ENCODE measurements around the gene UQCC2. TPM values are rescaled to one million over a fixed set of nuclear protein-coding genes. Genes with fewer than 3 reads are reported as not detected.

The UQCC2 gene
- total and polyA plus RNA-seq, 4 donors = 7.8 to 141 (median 48.1) TPM

DNA sequence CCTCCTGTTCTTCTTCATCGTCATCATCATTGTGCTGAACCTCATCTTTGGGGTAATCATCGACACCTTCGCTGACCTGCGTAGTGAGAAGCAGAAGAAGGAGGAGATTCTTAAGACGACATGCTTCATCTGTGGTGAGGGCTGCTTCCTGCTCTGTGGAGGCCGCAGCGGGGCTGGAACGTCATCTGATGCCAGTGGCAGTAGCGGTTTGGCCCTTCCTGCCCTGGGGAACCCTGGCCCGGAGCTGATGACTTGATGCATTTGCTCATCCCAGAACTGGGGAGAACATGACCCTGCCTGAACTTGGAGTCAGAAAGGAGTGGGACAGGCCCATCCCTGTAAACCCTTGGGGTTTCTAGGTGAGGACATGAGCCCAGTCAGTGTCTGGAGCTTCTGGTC is 18.7 kb downstream of the UQCC2 start:
- no peak overlapping the region for H3K4me3 ChIP-seq
- H3K9me3 ChIP-seq (ENCODE audit: control insufficient read depth in 4 of 4, insufficient read depth in 3 of 4, low read length in 3 of 4) = no peaks in the 10 kb centered on the region
- H3K27me3 ChIP-seq (ENCODE audit: control insufficient read depth in 3 of 3, insufficient read depth in 3 of 3, low read length in 2 of 3) = no peaks in the 10 kb centered on the region
- peaks cover 0 to 65% (median 19%) of the 10 kb centered on the region in 4 donors for H3K36me3 ChIP-seq (ENCODE audit: control insufficient read depth in 4 of 4, insufficient read depth in 4 of 4, low read length in 4 of 4)
- ATAC-seq (ENCODE audit: insufficient read depth, low FRiP score) (no peak), DNase-seq (no peak)
- H3K9ac ChIP-seq (ENCODE audit: insufficient read depth in 1 of 2, low read length in 2 of 2) = no peak overlapping the region
- peak overlapping the region in 1 of 2 donors; percentile 59 for H3K27ac ChIP-seq (ENCODE audit: low read depth in 1 of 2, low read length in 1 of 2)
- TF ChIP-seq, protein P1, sequence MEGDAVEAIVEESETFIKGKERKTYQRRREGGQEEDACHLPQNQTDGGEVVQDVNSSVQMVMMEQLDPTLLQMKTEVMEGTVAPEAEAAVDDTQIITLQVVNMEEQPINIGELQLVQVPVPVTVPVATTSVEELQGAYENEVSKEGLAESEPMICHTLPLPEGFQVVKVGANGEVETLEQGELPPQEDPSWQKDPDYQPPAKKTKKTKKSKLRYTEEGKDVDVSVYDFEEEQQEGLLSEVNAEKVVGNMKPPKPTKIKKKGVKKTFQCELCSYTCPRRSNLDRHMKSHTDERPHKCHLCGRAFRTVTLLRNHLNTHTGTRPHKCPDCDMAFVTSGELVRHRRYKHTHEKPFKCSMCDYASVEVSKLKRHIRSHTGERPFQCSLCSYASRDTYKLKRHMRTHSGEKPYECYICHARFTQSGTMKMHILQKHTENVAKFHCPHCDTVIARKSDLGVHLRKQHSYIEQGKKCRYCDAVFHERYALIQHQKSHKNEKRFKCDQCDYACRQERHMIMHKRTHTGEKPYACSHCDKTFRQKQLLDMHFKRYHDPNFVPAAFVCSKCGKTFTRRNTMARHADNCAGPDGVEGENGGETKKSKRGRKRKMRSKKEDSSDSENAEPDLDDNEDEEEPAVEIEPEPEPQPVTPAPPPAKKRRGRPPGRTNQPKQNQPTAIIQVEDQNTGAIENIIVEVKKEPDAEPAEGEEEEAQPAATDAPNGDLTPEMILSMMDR (IDR thresholded peaks at IDR 0.05; ENCODE audit: control extremely low read depth, extremely low read depth) = no peak
- peaks cover 22 to 57% (median 27%) of the 10 kb centered on the region in 5 donors for H3K4me1 ChIP-seq (ENCODE audit: control insufficient read depth in 5 of 5, insufficient read depth in 5 of 5, low read length in 5 of 5)
- WGBS, 2 donors = 32 to 52% methylated on average over 10 of the region's 10 CpGs

DNA sequence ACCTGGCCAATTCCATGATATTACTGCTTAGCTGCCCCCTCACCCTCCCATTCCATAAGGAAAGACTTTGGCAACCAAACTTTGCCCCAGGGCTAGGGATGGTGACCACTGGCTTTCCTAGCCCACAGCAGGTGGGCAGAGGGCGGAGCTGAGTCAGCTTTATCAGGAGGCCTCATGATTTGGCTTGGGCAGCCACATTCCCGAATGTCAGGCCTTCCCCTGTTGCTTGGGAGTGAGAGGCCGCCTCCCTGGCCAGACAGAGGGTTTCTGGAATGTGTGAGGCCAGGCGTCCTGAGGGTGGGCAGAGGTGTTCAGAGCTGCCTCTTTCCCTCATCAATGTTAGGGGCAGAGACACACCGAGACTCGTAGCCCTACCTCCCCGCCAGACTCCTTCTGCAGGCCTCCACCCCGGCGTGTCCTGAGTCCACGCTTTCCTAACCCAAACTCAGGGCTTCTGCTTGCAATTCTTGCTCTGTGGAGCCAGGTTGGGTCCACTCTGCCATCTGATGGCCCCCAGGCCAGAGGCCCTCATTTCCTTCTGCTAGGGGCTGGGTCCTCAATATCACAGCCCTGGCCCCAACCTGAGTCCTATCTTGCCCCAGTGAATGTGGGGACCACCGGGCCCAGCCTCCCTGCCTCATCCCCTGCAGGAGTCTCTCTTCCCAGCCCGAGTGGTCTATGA is 19.3 kb downstream of the UQCC2 start:
- peaks cover 22 to 51% (median 26%) of the 10 kb centered on the region in 5 donors for H3K4me1 ChIP-seq (ENCODE audit: control insufficient read depth in 5 of 5, insufficient read depth in 5 of 5, low read length in 5 of 5)
- H3K9me3 ChIP-seq (ENCODE audit: control insufficient read depth in 4 of 4, insufficient read depth in 3 of 4, low read length in 3 of 4) = no peaks in the 10 kb centered on the region
- H3K4me3 ChIP-seq = no peak overlapping the region
- ATAC-seq (ENCODE audit: insufficient read depth, low FRiP score) (peak; percentile 42), DNase-seq (peak in 2 of 3 donors; percentile 53 to 59)
- no peak overlapping the region for H3K9ac ChIP-seq (ENCODE audit: insufficient read depth in 1 of 2, low read length in 2 of 2)
- peak overlapping the region in 1 of 2 donors; percentile 52 for H3K27ac ChIP-seq (ENCODE audit: low read depth in 1 of 2, low read length in 1 of 2)
- TF ChIP-seq, protein P1 (IDR thresholded peaks at IDR 0.05; ENCODE audit: control extremely low read depth, extremely low read depth) = no peak
- 77 to 82% methylated on average over 12 of the region's 12 CpGs for WGBS, 2 donors
- peaks cover 0 to 69% (median 18%) of the 10 kb centered on the region in 4 donors for H3K36me3 ChIP-seq (ENCODE audit: control insufficient read depth in 4 of 4, insufficient read depth in 4 of 4, low read length in 4 of 4)
- H3K27me3 ChIP-seq (ENCODE audit: control insufficient read depth in 3 of 3, insufficient read depth in 3 of 3, low read length in 2 of 3) = no peaks in the 10 kb centered on the region

DNA sequence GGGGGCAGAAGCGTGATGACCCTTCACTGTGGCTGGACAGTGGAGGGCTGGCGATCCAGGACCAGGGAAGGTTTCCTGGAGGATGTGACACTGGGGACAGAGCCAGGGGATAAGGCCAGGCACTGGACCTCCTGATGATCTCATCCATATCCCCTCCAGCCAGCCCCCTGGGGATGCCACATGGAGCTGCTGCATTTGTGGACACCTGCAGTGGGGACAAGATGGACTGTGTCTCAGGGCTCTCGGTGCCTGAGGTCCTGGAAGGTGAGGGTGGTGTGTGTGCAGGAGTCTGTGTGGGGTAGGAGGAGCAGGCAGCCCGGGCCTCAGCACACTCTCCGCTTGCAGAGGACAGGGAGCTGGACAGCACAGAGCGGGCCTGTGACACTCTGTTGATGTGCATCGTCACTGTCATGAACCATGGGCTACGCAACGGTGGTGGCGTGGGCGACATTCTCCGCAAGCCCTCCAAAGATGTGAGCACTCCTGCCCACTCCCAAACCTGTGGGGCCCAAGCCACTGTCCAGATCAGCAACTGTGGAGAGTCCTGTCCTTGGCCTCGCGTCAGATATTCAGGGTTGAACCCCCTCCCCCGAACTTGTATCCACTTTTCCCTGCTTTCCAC is 19.9 kb downstream of the UQCC2 start:
- ATAC-seq (ENCODE audit: insufficient read depth, low FRiP score) (no peak), DNase-seq (no peak)
- TF ChIP-seq, protein P1 (IDR thresholded peaks at IDR 0.05; ENCODE audit: control extremely low read depth, extremely low read depth) = no peak
- no peak overlapping the region for H3K27ac ChIP-seq (ENCODE audit: low read depth in 1 of 2, low read length in 1 of 2)
- no peaks in the 10 kb centered on the region for H3K27me3 ChIP-seq (ENCODE audit: control insufficient read depth in 3 of 3, insufficient read depth in 3 of 3, low read length in 2 of 3)
- peaks cover 16 to 45% (median 22%) of the 10 kb centered on the region in 5 donors for H3K4me1 ChIP-seq (ENCODE audit: control insufficient read depth in 5 of 5, insufficient read depth in 5 of 5, low read length in 5 of 5)
- H3K36me3 ChIP-seq (ENCODE audit: control insufficient read depth in 4 of 4, insufficient read depth in 4 of 4, low read length in 4 of 4) = peaks cover 0 to 66% (median 18%) of the 10 kb centered on the region in 4 donors
- WGBS, 2 donors = 94 to 95% methylated on average over 15 of the region's 15 CpGs
- no peaks in the 10 kb centered on the region for H3K9me3 ChIP-seq (ENCODE audit: control insufficient read depth in 4 of 4, insufficient read depth in 3 of 4, low read length in 3 of 4)
- H3K4me3 ChIP-seq = no peak overlapping the region
- no peak overlapping the region for H3K9ac ChIP-seq (ENCODE audit: insufficient read depth in 1 of 2, low read length in 2 of 2)
